NCI-H82 (cell line): Measurements from ENCODE around the gene KRTAP1-1.
"Not testable (repeated sequence)": the region's sequence is repeated elsewhere in the genome, so short reads cannot be mapped to it uniquely, and the experiment has no call there.

Experiments used
- DNase-seq: peaks from one replicate; lab custom pipeline; 2025; lab: John Stamatoyannopoulos, UW

The KRTAP1-1 gene

DNA sequence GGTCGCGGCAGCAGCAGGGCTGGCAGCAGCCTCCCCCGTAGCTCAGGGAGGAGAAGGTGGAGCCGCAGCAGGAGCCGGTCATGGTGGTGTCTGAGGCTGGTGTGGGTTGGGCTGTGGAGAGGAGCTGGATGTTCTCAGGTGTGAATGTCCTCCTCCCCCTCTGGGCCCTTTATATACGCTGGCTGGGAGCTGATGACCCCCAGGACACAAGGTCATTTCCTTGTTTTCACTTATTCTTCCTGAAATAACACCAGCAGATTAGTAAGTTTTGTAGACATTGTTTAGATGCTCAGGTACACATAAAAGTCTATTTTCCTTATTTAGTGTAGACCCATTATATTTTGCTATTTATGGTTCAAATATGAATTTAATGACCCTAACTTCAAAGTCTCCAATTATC is 13.9 kb upstream of the KRTAP1-1 start, which contains the start of gene KRTAP2-2:
Gene KRTAP2-2, minus strand, starts transcription at position 101 of the 400 bp plus-strand sequence. Its CDS starts 19 bp downstream, at position 82.
- DNase-seq = not testable (repeated sequence)

DNA sequence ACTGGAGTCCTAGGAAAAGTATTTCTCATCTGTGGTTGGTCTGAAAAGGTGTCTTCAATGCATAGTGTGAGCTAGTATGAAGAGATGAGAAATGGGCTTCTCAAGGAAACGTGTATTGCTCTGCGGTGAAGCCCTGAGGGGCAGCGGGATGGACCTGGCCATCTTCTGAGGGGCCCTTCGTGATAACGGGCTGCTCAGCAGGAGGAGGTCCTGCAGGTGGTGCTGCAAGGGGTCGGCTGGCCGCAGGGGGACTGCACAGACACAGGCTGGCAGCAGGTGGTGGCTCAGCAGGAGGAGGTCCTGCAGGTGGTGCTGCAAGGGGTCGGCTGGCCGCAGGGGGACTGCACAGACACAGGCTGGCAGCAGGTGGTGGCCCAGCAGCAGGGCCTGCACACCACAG is 13.3 kb upstream of the KRTAP1-1 start:
- not testable (repeated sequence) for DNase-seq

GRCh38 chr17:41054025-41054424 is 12.8 kb upstream of the KRTAP1-1 start:
- DNase-seq = no peak

- DNase-seq = no peak
Observed at GRCh38 chr17:41052566-41052965, 11.3 kb upstream of the KRTAP1-1 start.

DNA sequence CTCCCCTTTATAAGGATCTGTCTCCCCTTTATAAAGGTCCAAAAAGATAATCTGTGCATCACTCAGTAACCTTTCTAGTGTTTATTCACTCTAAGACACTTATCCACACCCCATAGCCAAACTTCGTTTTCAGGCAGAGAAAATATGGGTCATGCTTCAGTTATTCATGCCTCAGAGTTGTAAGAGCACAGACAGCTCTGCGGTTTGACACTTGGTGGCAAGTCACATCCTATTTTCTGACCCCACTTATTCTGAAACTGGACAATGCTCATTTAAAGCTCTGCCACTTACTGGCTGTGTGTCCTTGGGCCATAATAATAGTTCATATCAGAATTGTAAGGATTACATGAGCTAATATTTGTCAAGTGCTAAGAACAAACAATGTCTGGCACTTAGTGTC is 7.9 kb upstream of the KRTAP1-1 start:
- DNase-seq = no peak

- no peak for DNase-seq
Observed at GRCh38 chr17:41048441-41048840, 7.2 kb upstream of the KRTAP1-1 start.

DNA sequence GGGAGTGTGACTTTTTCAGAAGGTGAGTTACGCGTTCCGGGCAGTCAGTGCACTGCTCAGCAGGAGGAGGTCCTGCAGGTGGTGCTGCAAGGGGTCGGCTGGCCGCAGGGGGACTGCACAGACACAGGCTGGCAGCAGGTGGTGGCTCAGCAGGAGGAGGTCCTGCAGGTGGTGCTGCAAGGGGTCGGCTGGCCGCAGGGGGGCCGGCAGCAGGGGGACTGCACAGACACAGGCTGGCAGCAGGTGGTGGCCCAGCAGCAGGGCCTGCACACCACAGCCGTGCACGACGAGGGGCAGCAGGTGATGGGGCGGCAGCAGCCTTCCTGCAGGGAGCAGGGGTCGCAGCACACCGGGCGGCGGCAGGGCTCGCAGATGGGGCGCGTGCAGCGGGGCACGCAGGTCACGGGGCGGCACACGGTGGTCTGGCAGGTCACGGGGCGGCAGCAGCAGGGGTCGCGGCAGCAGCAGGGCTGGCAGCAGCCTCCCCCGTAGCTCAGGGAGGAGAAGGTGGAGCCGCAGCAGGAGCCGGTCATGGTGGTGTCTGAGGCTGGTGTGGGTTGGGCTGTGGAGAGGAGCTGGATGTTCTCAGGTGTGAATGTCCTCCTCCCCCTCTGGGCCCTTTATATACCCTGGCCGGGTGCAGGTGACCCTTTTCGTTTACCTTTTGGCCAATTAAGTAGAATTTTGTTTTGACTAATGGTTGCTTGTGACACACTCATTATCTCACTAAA is 5.7 kb upstream of the KRTAP1-1 start, which contains the start of gene KRTAP2-1:
Gene KRTAP2-1, minus strand, starts transcription at position 582 of the 731 bp plus-strand sequence. Its CDS starts 49 bp downstream, at position 533.
- DNase-seq = not testable (repeated sequence)

DNA sequence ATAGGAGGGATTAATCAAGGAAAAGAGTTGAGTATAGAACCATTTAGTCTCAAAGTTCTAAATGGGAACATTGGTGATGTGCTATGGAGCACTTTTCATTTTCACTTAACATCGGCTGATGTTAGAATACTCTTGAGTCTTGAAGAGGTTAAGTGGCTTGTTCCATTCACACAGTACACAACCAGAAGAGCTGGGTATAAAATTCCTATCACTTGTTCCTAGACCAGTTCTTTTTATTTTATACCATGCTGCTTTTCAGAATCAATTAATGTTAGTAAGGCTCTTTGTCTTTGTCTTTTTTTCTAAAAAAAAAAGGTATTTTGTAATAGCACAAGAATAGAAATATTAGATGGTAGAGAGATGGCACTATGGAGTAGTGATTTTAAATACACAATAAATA is 1.7 kb upstream of the KRTAP1-1 start:
- DNase-seq = no peak

DNA sequence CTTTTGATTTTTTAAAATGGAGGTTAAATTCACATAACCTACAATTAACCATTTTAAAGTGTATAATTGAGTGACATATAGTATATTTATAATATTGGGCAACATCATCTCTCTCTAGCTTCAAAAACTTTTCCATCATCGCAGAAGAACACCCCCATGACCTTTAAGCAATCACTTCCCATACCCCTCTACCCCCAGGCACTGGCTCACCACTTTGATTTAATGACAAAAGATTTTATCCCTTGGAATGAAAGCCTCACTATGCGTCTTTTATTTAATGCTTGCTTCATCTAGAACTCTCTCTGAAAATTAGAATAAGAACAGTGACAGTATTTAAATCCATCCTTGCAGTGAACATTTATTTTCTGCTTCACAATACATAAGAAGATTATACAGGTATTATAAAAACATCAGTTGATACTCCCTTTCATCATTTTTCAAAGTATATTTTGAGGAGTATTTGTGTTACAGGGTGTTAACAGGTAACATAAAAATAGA is 3.3 kb downstream of the KRTAP1-1 start:
- no peak for DNase-seq

DNA sequence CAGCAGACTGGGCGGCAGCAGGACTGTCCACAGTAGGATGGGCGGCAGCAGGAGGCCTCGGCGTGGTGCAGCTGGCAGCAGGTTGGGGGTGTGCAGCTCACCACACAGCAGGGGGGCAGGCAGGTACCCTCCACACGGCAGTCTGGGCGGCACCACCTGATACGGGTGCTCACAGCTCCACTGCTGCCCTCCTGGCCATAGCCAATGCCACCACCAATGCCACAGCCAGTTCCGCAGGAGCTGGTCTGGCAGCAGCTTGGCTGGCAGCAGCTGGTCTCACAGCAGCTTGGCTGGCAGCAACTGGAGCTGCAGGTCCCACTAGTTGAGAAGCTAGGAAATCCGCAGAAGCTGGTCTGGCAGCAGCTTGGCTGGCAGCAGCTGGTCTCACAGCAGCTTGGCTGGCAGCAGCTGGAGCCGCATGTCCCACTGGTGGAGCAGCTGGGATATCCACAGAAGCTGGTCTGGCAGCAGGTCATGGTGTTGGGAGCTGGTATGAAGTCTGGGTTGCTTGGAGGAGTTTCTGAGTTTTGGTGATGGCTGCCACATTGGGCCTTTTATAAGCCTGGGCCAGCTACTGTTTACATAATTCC is 6.8 kb downstream of the KRTAP1-1 start, which contains the start of gene KRTAP1-3:
Gene KRTAP1-3, minus strand, starts transcription at position 529 of the 590 bp plus-strand sequence. Its CDS starts 53 bp downstream, at position 476.
- DNase-seq = not testable (repeated sequence)

GRCh38 chr17:41029633-41030245 is 11.5 kb downstream of the KRTAP1-1 start, which contains the start of gene KRTAP1-4:
Gene KRTAP1-4 (minus strand): TSS chr17:41030195. CDS start chr17:41030078, 117 bp downstream.
- no peak for DNase-seq

GRCh38 chr17:41026715-41027471 is 14.4 kb downstream of the KRTAP1-1 start, which contains the start of gene KRTAP1-5:
Gene KRTAP1-5 (minus strand): TSS chr17:41027208. CDS start chr17:41027155, 53 bp downstream.
- DNase-seq = no peak

DNA sequence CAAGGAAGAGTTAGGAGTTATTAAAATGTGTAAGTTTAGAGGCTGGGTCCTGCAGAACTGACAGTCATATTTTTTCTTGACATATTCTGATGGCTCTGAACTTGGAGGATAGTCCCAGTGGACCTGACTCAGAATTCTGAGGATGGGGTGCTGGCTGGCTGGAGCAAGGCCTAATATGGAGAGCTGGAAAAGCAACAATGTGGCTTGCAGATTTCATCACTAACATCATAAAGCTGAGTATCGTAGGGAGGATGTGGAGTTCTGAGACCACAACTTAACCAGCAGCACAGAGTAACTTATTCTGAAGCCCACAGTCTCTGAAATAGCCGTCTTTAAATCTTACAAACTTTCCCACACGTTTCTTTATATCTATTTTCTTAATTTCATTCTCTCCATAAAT is 16.6 kb downstream of the KRTAP1-1 start:
- DNase-seq = no peak

DNA sequence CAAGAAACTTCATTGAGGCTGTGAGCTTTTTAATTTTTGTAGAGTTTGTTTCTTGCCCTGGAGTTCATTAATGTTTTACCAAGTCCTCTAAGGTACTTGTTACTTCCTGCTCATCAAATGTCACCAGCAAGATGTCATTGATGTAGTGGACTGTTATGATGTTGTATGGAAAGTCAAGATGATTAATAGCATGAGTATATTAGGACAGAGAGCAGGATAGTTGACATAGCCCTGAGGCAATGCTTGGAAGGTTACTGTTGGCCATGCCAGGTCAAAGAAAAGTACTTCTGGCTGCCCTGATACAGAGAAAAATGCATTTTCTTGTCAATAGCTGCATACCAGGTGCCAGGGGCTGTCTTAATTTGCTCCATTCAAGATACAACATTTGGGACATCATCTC is 20.9 kb downstream of the KRTAP1-1 start:
- DNase-seq = no peak

- no peak for DNase-seq
Observed at GRCh38 chr17:41019415-41019814, 21.8 kb downstream of the KRTAP1-1 start.

DNA sequence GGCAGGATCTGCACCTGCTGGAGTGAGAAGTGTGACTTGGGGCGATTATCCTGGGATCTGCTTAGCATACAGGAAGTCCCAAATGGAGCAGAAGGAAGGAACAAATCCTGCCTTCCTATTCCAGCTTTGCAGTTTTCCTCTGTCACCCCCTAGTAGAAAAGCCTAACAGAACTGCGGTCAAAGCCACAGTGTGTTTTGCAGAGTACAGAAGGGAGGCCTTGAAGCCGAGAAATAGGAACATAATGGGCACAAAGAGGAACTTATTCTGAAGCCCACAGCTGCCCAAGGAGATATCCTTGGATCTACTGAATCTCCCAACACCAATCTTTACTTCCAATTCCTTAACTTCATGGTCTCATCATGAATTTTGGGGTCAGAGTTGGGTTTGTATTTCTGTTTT is 22.7 kb downstream of the KRTAP1-1 start:
- no peak for DNase-seq

DNA sequence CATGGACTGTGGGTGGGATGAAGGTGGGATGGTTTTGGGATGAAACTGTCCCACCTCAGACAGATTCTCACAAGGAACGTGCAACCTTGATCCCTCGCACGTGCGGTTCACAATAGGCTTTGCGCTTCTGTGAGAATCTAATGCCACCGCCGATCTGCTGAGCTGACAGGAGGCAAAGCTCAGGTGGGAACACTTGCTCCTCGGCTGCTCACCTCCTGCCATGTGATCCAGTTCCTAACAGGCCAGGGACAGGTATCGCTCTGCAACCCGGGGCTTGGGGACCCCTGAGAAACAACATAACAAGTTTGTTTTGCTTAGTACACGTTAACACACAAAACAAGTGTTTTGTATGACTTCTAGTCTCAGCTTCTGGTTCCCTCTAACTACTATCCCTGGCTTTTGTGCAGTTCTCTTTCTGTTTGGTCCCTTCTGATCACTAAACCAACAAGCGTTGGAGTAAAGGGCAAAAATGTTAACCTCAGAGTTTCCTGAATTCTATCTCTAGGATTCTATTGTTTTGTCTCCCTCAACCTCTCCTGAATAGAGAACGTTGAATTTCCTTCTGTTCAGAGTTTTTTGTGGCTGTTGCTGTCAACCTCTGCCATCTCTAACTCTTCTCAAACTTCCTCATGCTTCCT is 24.6 kb downstream of the KRTAP1-1 start:
- DNase-seq = no peak

- DNase-seq = no peak
Observed at GRCh38 chr17:41015454-41015853, 25.8 kb downstream of the KRTAP1-1 start.

DNA sequence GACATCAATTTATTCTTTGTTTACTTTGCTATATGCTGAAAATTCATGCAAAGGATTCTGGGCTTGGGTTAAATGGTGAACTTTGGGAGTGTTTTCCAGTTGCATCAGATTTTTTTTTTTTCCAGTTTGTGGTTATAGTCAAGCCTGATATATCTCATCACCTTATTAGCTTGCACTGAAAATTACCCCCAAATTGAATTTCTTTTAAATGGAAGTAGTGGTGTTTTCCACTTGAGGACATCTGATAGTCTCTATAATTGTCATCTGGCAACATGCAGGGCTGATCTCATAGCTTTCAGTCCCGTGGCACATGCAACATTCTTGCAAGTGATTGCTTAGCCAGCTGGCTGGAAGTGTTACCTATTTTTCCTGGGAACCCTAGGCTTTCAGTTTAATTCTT is 27.6 kb downstream of the KRTAP1-1 start:
- no peak for DNase-seq

- DNase-seq = no peak
Observed at GRCh38 chr17:41013181-41013580, 28.1 kb downstream of the KRTAP1-1 start.
